Parathyroid adenoma (tissue), 2 donors: ENCODE data around the gene CSPG5.

Source experiments
- H2AFZ ChIP-seq: fragments of 300-600 bp; sonication (generic); one replicate; pipeline ENCODE4 v1.7.0; 2017; ENCODE audit warnings: antibody characterized with exemption, mild to moderate bottlenecking
- H3K27ac ChIP-seq: fragments of 300-600 bp; sonication (generic); one replicate; pipeline ENCODE4 v1.7.0; 2017
- H3K27me3 ChIP-seq: fragments of 300-600 bp; sonication (generic); one replicate; pipeline ENCODE4 v1.7.0; 2017; ENCODE audit warnings: low read length; ENCODE audit not compliant: control insufficient read depth, insufficient read depth
- H3K36me3 ChIP-seq: fragments of 300-600 bp; sonication (generic); one replicate; pipeline ENCODE4 v1.7.0; 2017; ENCODE audit warnings: low read length; ENCODE audit not compliant: control insufficient read depth, insufficient read depth
- H3K4me1 ChIP-seq: fragments of 300-600 bp; sonication (generic); one replicate; pipeline ENCODE4 v1.7.0; 2017; ENCODE audit warnings: control low read depth
- H3K4me2 ChIP-seq: fragments of 300-600 bp; sonication (generic); one replicate; pipeline ENCODE4 v1.7.0; 2017; ENCODE audit warnings: low read length
- H3K4me3 ChIP-seq: fragments of 300-600 bp; sonication (generic); one replicate; pipeline ENCODE4 v1.7.0; 2017; ENCODE audit warnings: low read depth, low read length
- H3K79me2 ChIP-seq: fragments of 300-600 bp; sonication (generic); one replicate; pipeline ENCODE4 v1.7.0; 2017; ENCODE audit warnings: control low read depth
- H3K9ac ChIP-seq: fragments of 300-600 bp; sonication (generic); one replicate; pipeline ENCODE4 v1.7.0; 2017; ENCODE audit warnings: mild to moderate bottlenecking
- H3K9me3 ChIP-seq: fragments of 300-600 bp; sonication (generic); one replicate; pipeline ENCODE4 v1.7.0; 2017; ENCODE audit warnings: low read length; ENCODE audit not compliant: control insufficient read depth
- TF ChIP-seq, protein P1 (sequence below): fragments of 300-600 bp; sonication (generic); IDR thresholded peaks from one replicate; pipeline ENCODE4 v1.7.0; 2017; ENCODE audit warnings: antibody characterized with exemption, mild to moderate bottlenecking
- donor health status: primary hyperparathyroidism.

CSPG5 gene

DNA sequence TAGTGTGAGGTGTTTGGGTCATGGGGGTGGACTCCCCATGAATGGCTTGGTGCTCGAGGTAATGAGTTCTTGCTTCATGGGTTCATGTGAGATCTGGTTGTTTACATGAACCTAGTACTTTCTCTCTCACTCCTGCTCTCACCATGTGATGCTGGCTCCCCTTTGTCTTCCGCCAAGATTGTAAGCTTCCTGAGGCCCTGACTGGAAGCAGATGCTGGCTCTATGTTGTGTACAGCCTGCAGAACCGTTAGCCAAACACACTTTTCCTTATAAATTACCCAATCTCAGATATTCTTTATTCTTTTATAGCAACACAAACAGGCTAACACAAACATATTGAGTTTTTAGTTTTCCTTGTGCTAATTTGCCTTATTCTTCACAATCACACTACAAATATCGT is 3.2 kb upstream of the CSPG5 start:
- H3K27ac ChIP-seq: no peak overlapping the region
- TF ChIP-seq, protein P1, sequence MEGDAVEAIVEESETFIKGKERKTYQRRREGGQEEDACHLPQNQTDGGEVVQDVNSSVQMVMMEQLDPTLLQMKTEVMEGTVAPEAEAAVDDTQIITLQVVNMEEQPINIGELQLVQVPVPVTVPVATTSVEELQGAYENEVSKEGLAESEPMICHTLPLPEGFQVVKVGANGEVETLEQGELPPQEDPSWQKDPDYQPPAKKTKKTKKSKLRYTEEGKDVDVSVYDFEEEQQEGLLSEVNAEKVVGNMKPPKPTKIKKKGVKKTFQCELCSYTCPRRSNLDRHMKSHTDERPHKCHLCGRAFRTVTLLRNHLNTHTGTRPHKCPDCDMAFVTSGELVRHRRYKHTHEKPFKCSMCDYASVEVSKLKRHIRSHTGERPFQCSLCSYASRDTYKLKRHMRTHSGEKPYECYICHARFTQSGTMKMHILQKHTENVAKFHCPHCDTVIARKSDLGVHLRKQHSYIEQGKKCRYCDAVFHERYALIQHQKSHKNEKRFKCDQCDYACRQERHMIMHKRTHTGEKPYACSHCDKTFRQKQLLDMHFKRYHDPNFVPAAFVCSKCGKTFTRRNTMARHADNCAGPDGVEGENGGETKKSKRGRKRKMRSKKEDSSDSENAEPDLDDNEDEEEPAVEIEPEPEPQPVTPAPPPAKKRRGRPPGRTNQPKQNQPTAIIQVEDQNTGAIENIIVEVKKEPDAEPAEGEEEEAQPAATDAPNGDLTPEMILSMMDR: no peak
- H3K4me2 ChIP-seq: no peak overlapping the region
- no peaks in the 10 kb centered on the region for H3K79me2 ChIP-seq
- H3K36me3 ChIP-seq: no peaks in the 10 kb centered on the region
- H3K4me3 ChIP-seq: no peak overlapping the region
- H3K9me3 ChIP-seq: no peaks in the 10 kb centered on the region
- no peak overlapping the region for H2AFZ ChIP-seq
- H3K9ac ChIP-seq: no peak overlapping the region
- no peaks in the 10 kb centered on the region for H3K4me1 ChIP-seq
- no peaks in the 10 kb centered on the region for H3K27me3 ChIP-seq

DNA sequence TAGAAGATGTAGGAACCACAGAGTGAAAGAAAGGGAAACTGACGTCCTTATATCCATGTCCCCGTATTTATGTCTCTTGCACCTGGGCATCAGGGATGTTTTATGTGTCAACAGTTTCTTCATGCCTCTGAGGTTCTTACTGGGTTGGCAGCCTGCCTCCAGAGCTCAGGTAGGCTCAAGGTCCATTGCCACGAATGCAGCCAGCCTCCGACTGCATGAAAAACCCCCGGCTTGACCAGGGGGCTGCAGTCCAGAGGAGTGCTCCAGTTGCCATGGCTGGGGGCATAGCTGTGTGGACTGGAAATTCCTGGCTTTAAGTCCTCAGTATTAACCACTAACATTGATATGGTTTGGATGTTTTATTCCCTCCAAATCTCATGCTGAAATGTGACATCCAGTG is 2.8 kb upstream of the CSPG5 start:
- TF ChIP-seq, protein P1: no peak
- H3K4me3 ChIP-seq: no peak overlapping the region
- H3K4me1 ChIP-seq: no peaks in the 10 kb centered on the region
- no peaks in the 10 kb centered on the region for H3K9me3 ChIP-seq
- H3K36me3 ChIP-seq: no peaks in the 10 kb centered on the region
- H3K9ac ChIP-seq: no peak overlapping the region
- H3K79me2 ChIP-seq: no peaks in the 10 kb centered on the region
- no peak overlapping the region for H3K4me2 ChIP-seq
- H3K27me3 ChIP-seq: no peaks in the 10 kb centered on the region
- no peak overlapping the region for H3K27ac ChIP-seq
- no peak overlapping the region for H2AFZ ChIP-seq

DNA sequence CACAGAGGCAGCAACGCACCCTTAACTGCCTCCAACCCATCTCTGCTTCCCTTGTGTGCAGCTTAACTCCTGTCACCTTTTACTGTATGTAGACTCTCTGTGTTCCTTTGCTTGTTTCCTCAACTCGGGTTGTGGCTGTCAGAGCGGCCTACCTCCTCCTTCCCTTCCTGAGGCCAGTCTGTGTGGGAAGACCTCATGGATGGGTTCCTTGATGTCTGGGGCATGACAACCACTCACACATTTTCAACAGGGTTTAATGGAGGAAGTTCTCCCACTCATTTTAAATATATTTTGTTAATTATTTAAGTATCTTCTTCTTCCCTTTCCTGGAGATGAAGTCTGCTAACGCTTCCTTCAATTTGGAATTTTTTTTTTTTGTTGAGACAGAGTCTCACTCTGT is 1.8 kb upstream of the CSPG5 start:
- no peaks in the 10 kb centered on the region for H3K9me3 ChIP-seq
- TF ChIP-seq, protein P1: no peak
- H2AFZ ChIP-seq: no peak overlapping the region
- H3K9ac ChIP-seq: no peak overlapping the region
- H3K79me2 ChIP-seq: no peaks in the 10 kb centered on the region
- H3K27me3 ChIP-seq: no peaks in the 10 kb centered on the region
- H3K36me3 ChIP-seq: no peaks in the 10 kb centered on the region
- H3K4me2 ChIP-seq: no peak overlapping the region
- no peak overlapping the region for H3K4me3 ChIP-seq
- no peak overlapping the region for H3K27ac ChIP-seq
- H3K4me1 ChIP-seq: no peaks in the 10 kb centered on the region

DNA sequence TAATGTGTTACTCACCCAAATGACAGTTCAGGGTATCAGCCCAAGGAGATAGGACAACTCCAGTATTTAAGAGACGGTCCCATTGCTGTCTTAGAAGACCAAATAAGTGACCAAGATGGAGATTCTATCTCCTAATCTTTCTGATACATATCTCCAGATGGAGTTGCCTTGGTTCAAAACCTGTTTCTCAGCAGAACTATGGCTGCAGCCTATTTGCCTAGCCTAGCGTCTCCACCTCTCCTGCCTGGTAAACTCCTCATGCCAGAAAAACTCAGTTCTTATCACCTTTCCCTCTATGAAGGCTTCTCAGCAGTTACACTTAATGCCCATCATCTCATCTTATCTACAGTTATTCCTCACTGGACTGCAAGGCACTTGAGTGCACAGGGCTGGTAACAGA is 1.2 kb upstream of the CSPG5 start:
- no peaks in the 10 kb centered on the region for H3K27me3 ChIP-seq
- no peak overlapping the region for H3K4me3 ChIP-seq
- no peak overlapping the region for H3K27ac ChIP-seq

DNA sequence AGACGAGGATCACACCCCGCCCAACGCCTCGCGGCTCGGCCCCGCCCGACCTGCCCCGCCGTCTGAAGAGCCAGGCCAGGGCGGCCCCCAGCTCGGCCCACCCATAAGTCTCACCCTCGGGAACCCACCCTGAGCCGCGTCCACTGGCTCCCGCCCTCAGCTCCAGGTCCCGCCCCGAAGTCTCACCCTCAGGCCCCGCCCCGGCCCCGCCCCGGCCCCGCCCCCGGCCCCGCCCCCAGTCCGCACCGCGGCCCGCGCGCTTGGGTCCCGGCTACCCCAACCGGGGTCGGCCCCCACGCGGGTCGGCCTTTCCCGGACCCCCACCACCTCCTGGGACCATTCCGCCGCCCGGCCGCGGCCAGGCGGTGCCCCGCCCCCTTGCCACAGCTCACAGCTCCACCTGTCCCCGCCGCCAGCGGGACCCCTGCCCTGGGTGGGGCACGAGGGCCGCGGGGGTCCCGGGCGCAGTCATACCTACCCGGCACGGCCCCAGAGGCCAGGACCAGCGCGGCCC is 489 bp downstream of the CSPG5 start:
- TF ChIP-seq, protein P1: no peak
- Histone ChIP-seq H2AFZ (peak overlapping the region; percentile 95), H3K9me3 (no peaks in the 10 kb centered on the region), H3K4me1 (no peaks in the 10 kb centered on the region), H3K27me3 (no peaks in the 10 kb centered on the region), H3K4me2 (peak overlapping the region; percentile 69), H3K9ac (no peak overlapping the region), H3K79me2 (no peaks in the 10 kb centered on the region), H3K36me3 (no peaks in the 10 kb centered on the region), H3K27ac (no peak overlapping the region), H3K4me3 (peak overlapping the region; percentile 30)

More for the DNA sequence above, 1.2 kb upstream of the CSPG5 start:
- Histone ChIP-seq H3K79me2 (no peaks in the 10 kb centered on the region), H3K9ac (no peak overlapping the region), H2AFZ (no peak overlapping the region), H3K9me3 (no peaks in the 10 kb centered on the region), H3K36me3 (no peaks in the 10 kb centered on the region), H3K4me1 (no peaks in the 10 kb centered on the region), H3K4me2 (no peak overlapping the region)
- TF ChIP-seq, protein P1: no peak
